ENCODE data around the gene NR6A1.

Gene NR6A1

DNA sequence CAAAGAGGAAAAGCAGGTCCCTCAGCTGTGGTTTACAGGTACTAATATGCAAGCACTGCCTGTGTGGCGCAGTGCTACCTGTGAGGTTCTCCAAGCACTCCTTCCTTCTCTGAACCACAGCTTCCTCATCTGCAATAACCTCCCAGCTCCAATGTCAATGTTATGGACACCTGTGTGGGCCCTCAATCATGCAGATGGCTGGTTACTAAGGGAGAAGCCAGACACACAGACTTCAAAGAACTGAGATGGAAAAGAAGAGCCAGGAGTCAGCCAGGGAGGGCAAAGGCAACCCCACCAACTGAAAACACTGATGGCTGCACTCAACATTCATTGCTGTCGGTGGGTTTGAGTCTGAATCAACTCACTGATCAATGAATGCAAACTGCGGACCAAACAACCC is 77.7 kb downstream of the NR6A1 start:
- TF ChIP-seq, protein P1, sequence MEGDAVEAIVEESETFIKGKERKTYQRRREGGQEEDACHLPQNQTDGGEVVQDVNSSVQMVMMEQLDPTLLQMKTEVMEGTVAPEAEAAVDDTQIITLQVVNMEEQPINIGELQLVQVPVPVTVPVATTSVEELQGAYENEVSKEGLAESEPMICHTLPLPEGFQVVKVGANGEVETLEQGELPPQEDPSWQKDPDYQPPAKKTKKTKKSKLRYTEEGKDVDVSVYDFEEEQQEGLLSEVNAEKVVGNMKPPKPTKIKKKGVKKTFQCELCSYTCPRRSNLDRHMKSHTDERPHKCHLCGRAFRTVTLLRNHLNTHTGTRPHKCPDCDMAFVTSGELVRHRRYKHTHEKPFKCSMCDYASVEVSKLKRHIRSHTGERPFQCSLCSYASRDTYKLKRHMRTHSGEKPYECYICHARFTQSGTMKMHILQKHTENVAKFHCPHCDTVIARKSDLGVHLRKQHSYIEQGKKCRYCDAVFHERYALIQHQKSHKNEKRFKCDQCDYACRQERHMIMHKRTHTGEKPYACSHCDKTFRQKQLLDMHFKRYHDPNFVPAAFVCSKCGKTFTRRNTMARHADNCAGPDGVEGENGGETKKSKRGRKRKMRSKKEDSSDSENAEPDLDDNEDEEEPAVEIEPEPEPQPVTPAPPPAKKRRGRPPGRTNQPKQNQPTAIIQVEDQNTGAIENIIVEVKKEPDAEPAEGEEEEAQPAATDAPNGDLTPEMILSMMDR (IDR thresholded peaks at IDR 0.05; ENCODE audit: extremely low read depth, insufficient read depth, missing control alignments): no peak
- no peak for DNase-seq (ENCODE audit: low spot score)
- in situ Hi-C loops (cut with MboI; ENCODE audit: low pct_unique_long_range_greater_than_20kb, low sequenced_read_pairs, unreplicated experiment): no loop called here

DNA sequence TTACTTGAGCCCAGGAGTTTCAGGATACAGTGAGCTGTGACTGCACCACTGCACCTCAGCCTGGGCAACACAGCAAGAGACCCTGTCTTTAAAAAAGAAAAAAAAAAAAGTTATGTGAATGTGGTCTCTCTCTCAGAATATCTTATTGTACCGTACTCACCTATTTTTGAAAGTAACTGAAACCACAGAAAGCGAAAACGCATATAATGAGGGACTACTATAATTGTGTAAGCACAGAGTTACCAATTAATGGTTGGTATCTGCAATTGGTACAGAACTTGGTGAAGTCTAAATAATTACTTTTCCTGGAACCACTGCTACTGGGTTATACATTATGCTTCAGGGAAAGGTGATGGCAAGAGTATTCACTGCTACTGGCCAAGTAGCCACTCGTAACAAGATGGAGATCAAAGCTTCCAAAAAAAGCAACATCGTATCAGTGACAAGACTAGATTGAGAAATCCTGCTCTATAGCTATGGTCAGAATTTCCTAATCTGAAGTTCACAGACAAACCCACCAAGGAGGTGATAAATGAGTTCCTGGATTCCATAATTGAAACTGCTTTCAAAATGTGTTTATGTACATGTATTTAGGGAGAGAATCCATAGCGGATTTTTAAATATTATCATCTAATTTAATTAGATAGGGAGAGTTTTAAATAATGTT is 82.7 kb downstream of the NR6A1 start:
- no peak for DNase-seq (ENCODE audit: low spot score)
- TF ChIP-seq, protein P1 (IDR thresholded peaks at IDR 0.05; ENCODE audit: extremely low read depth, insufficient read depth, missing control alignments): no peak
- in situ Hi-C loops (cut with MboI; ENCODE audit: low pct_unique_long_range_greater_than_20kb, low sequenced_read_pairs, unreplicated experiment): no loop called here

DNA sequence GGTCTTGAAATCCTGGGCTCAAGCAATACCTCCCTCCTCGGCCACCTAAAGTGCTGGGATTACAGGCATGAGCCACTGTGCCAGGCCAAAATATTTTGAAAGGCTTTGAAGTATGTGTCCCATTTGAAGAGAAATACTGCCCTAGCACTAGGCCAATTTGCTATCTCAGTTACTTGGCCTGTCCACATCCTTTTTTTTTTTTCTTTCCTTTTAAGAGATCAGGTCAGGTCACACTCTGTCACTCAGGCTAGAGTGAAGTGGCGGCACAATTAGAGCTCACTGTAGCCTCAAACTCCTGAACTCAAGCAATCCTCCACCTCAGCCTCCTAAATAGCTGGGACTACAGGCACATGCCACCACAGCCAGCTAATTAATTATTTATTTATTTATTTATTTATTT is 84.2 kb downstream of the NR6A1 start:
- in situ Hi-C loops (cut with MboI; ENCODE audit: low pct_unique_long_range_greater_than_20kb, low sequenced_read_pairs, unreplicated experiment): no loop called here
- DNase-seq (ENCODE audit: low spot score): no peak
- TF ChIP-seq, protein P1 (IDR thresholded peaks at IDR 0.05; ENCODE audit: extremely low read depth, insufficient read depth, missing control alignments): no peak

DNA sequence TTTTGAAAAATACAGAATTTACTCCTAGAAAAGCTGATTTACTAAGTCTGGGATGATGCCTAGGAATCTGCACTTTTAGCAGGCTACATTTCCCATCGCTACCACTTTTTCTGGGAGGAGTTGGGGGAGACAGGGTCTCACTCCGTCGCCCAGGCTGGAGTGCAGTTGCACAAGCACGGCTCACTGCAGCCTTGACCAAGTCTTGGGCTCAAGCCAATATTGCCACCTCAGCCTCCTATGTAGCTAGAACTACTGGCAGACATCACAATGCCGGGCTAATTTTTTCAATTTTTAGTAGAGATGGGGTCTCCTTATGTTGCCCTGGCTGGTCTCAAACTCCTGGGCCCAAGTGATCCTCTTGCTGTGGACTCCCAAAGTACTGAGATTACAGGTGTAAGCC is 85.9 kb downstream of the NR6A1 start:
- in situ Hi-C loops (cut with MboI; ENCODE audit: low pct_unique_long_range_greater_than_20kb, low sequenced_read_pairs, unreplicated experiment): no loop called here
- TF ChIP-seq, protein P1 (IDR thresholded peaks at IDR 0.05; ENCODE audit: extremely low read depth, insufficient read depth, missing control alignments): no peak
- no peak for DNase-seq (ENCODE audit: low spot score)

DNA sequence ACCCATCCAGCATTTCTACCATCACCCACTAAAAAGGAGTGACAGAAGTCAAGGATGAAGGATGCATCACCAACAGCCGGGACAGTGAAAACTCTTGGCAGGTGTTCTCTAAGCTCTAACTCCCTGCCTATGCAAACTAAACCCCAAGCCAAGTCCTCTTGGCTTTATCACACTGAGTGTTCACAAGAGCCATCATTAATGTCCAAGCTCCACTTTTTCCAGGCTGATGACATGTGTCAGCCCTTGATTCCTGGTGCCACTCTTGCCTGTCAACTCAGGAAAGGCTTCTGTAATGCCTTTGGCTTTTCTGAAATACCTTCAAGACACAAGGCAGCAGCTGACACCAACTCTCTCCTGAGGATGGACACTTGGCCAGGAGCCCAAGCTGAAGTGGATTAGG is 86.9 kb downstream of the NR6A1 start:
- in situ Hi-C loops (cut with MboI; ENCODE audit: low pct_unique_long_range_greater_than_20kb, low sequenced_read_pairs, unreplicated experiment): no loop called here
- TF ChIP-seq, protein P1 (IDR thresholded peaks at IDR 0.05; ENCODE audit: extremely low read depth, insufficient read depth, missing control alignments): no peak
- no peak for DNase-seq (ENCODE audit: low spot score)

DNA sequence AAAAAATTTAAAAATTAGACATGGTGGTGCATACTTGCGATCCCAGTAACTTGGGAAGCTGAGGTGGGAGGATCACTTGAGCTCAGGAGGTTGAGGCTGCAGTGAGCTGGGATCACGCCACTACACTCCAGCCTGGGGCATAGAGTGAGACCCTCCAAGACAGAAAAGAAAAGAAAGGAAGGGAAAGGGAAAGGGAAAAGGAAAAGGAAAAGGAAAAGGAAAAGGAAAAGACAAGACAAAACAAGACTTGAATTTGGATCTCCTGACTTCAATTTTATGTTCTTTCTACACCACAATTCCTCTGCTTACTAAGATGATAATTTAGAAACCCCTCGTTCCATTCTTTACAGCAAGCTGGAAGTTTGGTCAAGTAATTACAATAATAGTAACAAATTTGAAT is 88.1 kb downstream of the NR6A1 start:
- DNase-seq (ENCODE audit: low spot score): no peak
- in situ Hi-C loops (cut with MboI; ENCODE audit: low pct_unique_long_range_greater_than_20kb, low sequenced_read_pairs, unreplicated experiment): no loop called here
- TF ChIP-seq, protein P1 (IDR thresholded peaks at IDR 0.05; ENCODE audit: extremely low read depth, insufficient read depth, missing control alignments): no peak

Measured in GM13977 (cell line).